Renal cortical epithelial cell (primary cell): ENCODE results near the gene GLYR1. TPM values are rescaled to one million over a fixed set of nuclear protein-coding genes. Genes with fewer than 3 reads are reported as not detected.

ENCODE experiments used
- DNase-seq: peaks from one replicate; pipeline ENCODE4 v3.0.0-alpha.2; 2011; ENCODE audit warnings: low read depth
- total RNA-seq: library from RNA; depleted of rRNA; stranded (reverse); fragments of >200 nt; gene quantifications from 2 replicates; pipeline ENCODE4 v1.2.3, GENCODE V29; 2014

The GLYR1 gene
- total RNA-seq, 1 donor from 2014 or later = 106 TPM

GRCh38 chr16:4806280-4806679, 40.8 kb downstream of the GLYR1 start:
- no peak for DNase-seq

DNA sequence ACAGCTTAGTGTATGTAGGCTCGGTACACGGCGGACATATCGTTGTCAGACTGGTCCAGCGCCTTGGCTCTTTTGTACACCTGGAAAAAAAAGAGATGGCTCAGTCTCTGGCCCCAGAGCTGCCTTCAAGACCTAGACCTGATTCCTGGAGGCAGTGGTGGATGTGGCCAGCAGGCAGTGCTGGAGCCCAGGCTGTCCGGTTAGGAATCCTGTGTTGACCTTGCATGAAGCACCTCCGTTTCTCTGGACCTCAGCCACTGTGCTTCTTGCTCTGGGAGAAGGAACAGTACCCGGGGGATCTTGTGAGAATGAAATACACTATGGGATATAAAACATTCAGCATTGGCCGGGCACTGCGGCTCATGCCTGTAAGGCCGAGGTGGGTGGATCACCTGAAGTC, 41.9 kb downstream of the GLYR1 start:
- DNase-seq = no peak

GRCh38 chr16:4803898-4804762, 43.0 kb downstream of the GLYR1 start:
- DNase-seq = no peak

GRCh38 chr16:4803401-4803844, 43.7 kb downstream of the GLYR1 start:
- DNase-seq = no peak

DNA sequence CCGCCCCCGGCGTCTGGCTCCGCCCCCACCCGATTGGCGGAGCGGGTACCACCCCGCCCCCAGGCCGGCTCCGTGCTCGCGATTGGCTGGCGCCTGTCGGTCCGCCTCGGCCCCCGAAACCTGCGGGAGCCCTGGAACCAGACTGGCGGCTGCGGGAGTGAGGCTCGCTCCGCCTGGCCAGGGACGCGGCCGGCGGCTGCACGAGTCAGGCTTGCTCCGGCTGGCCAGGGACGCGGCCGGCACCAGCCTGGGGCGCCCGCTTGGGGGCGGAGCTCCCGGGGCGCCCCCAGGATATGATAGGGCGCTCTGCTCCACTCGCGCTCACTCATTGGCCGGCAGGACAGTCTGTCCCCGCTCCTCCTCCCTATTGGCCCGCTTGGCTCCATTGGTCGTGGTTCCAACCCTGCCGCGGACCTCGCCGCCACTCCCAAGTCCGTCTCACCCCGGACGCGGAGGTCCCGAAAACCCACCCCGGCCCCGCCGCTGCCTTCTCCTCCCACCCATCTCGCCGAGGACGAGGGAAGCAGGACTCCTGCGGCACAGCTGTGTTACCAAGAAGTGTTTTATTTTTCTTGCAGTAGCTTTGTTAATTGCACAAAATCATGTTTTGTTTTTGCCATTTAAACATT, 44.3 kb downstream of the GLYR1 start:
- peak; percentile 72 for DNase-seq

GRCh38 chr16:4801962-4802658, 45.0 kb downstream of the GLYR1 start, which contains the start of gene ROGDI:
Gene ROGDI, minus strand, starts transcription at chr16:4802633. Its CDS starts 62 bp downstream, at chr16:4802571.
- peak; percentile 47 for DNase-seq

- DNase-seq = no peak
Observed at GRCh38 chr16:4801051-4801961, 45.8 kb downstream of the GLYR1 start.

- DNase-seq = no peak
Observed at GRCh38 chr16:4800290-4801041, 46.6 kb downstream of the GLYR1 start.

GRCh38 chr16:4799171-4799855, 47.8 kb downstream of the GLYR1 start:
- no peak for DNase-seq

GRCh38 chr16:4798456-4798855, 48.6 kb downstream of the GLYR1 start:
- no peak for DNase-seq

GRCh38 chr16:4797805-4798252, 49.3 kb downstream of the GLYR1 start:
- DNase-seq = no peak

GRCh38 chr16:4796982-4797804, 49.9 kb downstream of the GLYR1 start:
- no peak for DNase-seq

GRCh38 chr16:4795828-4796572, 51.1 kb downstream of the GLYR1 start:
- no peak for DNase-seq

- no peak for DNase-seq
Observed at GRCh38 chr16:4795181-4795827, 51.8 kb downstream of the GLYR1 start, which contains the start of gene SMIM22. Gene SMIM22, plus strand, starts transcription at chr16:4795369. Its CDS starts 366 bp downstream, at chr16:4795735.

DNA sequence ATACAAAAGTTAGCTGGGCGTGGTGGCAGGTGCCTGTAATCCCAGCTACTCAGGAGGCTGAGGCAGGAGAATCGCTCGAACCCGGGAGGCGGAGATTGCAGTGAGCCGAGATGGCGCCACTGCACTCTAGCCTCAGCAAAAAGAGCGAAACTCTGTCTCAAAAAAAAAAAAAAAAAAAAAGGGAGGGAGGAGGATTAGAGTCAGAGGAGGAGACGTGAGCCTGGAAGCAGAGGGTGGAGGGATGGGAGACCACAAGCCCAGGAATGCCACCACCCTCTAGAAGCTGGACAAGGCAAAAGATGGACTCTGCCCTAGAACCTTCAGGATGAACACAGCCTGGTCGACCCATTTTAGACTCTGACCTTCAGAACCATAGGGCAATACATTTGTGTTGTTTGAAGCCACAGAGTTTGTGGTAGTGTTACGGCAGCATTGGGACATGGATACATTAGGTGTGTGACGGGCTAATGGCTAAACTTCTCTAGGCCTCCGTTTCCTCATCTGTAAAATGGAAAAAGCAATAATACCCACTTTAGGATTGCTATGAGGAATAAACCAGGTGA, 54.1 kb downstream of the GLYR1 start:
- no peak for DNase-seq

GRCh38 chr16:4790871-4791270, 56.2 kb downstream of the GLYR1 start:
- DNase-seq = no peak

DNA sequence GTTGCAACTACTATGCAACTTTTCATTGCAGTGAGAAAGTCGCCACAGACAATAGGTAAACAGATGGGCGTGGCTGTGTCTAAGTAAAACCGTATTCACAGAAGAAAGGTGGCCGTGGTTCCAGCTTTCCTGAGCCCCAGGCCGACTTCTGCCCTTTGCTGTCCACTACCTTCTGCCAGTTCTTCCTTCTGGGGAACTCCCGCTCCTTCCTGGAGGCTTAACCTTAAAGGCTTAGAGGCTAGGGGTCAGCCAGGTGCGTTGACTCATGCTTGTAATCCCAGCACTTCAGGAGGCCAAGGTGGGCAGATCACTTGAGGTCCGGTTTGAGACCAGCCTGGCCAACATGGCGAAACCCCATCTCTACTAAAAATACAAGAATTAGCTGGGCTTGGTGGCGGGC, 56.8 kb downstream of the GLYR1 start:
- no peak for DNase-seq
